Measurements from ENCODE around the gene EPB41. TPM values are rescaled to one million over a fixed set of nuclear protein-coding genes. Genes with fewer than 3 reads are reported as not detected.

Gene EPB41
- total and polyA plus RNA-seq, 2 of the 4 experiments (the other 2 are of a cell fraction) = 4.6 to 10.0 TPM

DNA sequence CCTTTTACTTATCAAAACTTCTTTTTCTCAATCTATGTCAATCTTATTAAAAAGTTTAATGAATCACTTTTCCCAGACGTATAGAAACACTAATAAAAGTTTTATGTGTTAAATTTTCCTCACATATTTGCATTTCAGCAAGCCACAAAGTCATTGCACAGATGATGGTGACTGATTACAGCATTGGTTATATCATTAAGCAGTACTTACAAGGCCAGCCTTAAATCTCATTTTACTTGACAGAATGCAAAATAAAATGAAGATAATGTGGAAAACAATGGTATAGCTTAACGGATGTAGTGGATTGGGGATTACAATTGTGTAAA, 169.8 kb downstream of the EPB41 start:
- WGBS, 2 experiments (ENCODE audit: extremely low coverage in 2 of 2, insufficient read length in 1 of 2) = no CpG with 5 or more reads among the region's 2 CpGs

More for the DNA sequence above, 169.8 kb downstream of the EPB41 start:
- ATAC-seq (ENCODE audit: low read depth) (no peak), DNase-seq (no peak)
- Histone ChIP-seq H2BK15ac (ENCODE audit: low read depth, low read length) (no peak overlapping the region), H3K4ac (ENCODE audit: low read depth, low read length) (no peak overlapping the region), H2BK5ac (ENCODE audit: low read depth, low read length, poor library complexity, severe bottlenecking) (no peak overlapping the region), H3K79me1 (ENCODE audit: low read depth in 1 of 2, low read length in 2 of 2) (no peaks in the 10 kb centered on the region), H2AK5ac (ENCODE audit: low read depth, low read length) (no peak overlapping the region), H3K56ac (ENCODE audit: extremely low read depth, insufficient read depth, low read length) (no peak overlapping the region), H2BK120ac (ENCODE audit: low read depth, low read length) (no peak overlapping the region), H4K91ac (ENCODE audit: insufficient read depth, low read depth, low read length) (no peak overlapping the region), H3K23ac (ENCODE audit: low read depth, low read length) (no peak overlapping the region), H3K9me3 (ENCODE audit: control insufficient read depth, insufficient read depth, low read length) (no peaks in the 10 kb centered on the region), H3K18ac (ENCODE audit: low read depth, low read length) (no peak overlapping the region), H3K36me3 (ENCODE audit: control insufficient read depth, insufficient read depth, low read length) (no peaks in the 10 kb centered on the region), H4K8ac (ENCODE audit: low read depth in 2 of 2, low read length in 2 of 2) (no peak overlapping the region), H4K20me1 (ENCODE audit: insufficient read depth, low read length) (no peaks in the 10 kb centered on the region), H3K9ac (ENCODE audit: low read depth, low read length) (no peak overlapping the region), H3K27me3 (ENCODE audit: control insufficient read depth, insufficient read depth, low read length) (no peaks in the 10 kb centered on the region), H2BK20ac (ENCODE audit: low read depth, low read length) (no peak overlapping the region), H3K9me1 (ENCODE audit: insufficient read depth, low read length) (no peaks in the 10 kb centered on the region), H3K4me2 (ENCODE audit: low read depth, low read length) (no peak overlapping the region), H3K27ac (ENCODE audit: insufficient read depth, low read length) (no peak overlapping the region), H2AK9ac (replicated peaks; ENCODE audit: low read depth, low read length, poor library complexity) (no peak overlapping the region), H3K14ac (replicated peaks; ENCODE audit: low read depth, low read length) (no peak overlapping the region), H2AFZ (replicated peaks; ENCODE audit: low read length, poor library complexity) (no peak overlapping the region), H3K4me1 (ENCODE audit: control insufficient read depth, insufficient read depth, low read length) (no peaks in the 10 kb centered on the region), H3K4me3 (ENCODE audit: insufficient read depth, low read depth, low read length) (no peak overlapping the region), H4K5ac (ENCODE audit: low read depth, low read length) (no peak overlapping the region)
- in situ Hi-C loops (cut with MboI; ENCODE audit: low sequenced_read_pairs) = no loop called here
- CTCF ChIA-PET = no interaction called here
- dilution Hi-C loops (cut with HindIII; ENCODE audit: low sequenced_read_pairs, unreplicated experiment) = no loop called here
- POLR2A ChIA-PET (ENCODE audit: unreplicated experiment) = no interaction called here
- TF ChIP-seq, protein P1, sequence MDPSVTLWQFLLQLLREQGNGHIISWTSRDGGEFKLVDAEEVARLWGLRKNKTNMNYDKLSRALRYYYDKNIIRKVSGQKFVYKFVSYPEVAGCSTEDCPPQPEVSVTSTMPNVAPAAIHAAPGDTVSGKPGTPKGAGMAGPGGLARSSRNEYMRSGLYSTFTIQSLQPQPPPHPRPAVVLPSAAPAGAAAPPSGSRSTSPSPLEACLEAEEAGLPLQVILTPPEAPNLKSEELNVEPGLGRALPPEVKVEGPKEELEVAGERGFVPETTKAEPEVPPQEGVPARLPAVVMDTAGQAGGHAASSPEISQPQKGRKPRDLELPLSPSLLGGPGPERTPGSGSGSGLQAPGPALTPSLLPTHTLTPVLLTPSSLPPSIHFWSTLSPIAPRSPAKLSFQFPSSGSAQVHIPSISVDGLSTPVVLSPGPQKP (IDR thresholded peaks at IDR 0.05; ENCODE audit: borderline replicate concordance, low read depth, low read length) = no peak
- no peak for TF ChIP-seq SMC3 (IDR thresholded peaks at IDR 0.05; ENCODE audit: low read depth, low read length)
- TF ChIP-seq RAD21 (IDR thresholded peaks at IDR 0.05; ENCODE audit: low read length) = no peak
- TF ChIP-seq BHLHE40 (IDR thresholded peaks at IDR 0.05; ENCODE audit: low read depth, low read length) = no peak
- no peak for TF ChIP-seq POLR2A (IDR thresholded peaks at IDR 0.05; ENCODE audit: low read depth, low read length)
- no TSS peak for BruUV-seq (replicated peaks)
- intact Hi-C loops (cut with micrococcal nuclease) = no loop called here

All from IMR-90 (cell line).